NCI-H748 treated with DMSO at 0.1 percent for 48 hours (cell line): ENCODE results near the gene ADGRA3.
"Not testable (repeated sequence)": the region's sequence is repeated elsewhere in the genome, so short reads cannot be mapped to it uniquely, and the experiment has no call there.

Experiments used
- DNase-seq: peaks from one replicate; lab custom pipeline; 2025; lab: John Stamatoyannopoulos, UW

ADGRA3 gene

GRCh38 chr4:22440999-22441398 is 74.9 kb downstream of the ADGRA3 start:
- no peak for DNase-seq

GRCh38 chr4:22439947-22440346 is 75.9 kb downstream of the ADGRA3 start:
- no peak for DNase-seq

- no peak for DNase-seq
Measured at GRCh38 chr4:22435652-22436051, 80.2 kb downstream of the ADGRA3 start.

- no peak for DNase-seq
Measured at GRCh38 chr4:22434895-22435294, 81.0 kb downstream of the ADGRA3 start.

- no peak for DNase-seq
Measured at GRCh38 chr4:22430626-22431025, 85.2 kb downstream of the ADGRA3 start.

- no peak for DNase-seq
Measured at GRCh38 chr4:22428441-22428840, 87.4 kb downstream of the ADGRA3 start.

- DNase-seq: no peak
Measured at GRCh38 chr4:22427675-22428074, 88.2 kb downstream of the ADGRA3 start.

GRCh38 chr4:22420291-22420690 is 95.6 kb downstream of the ADGRA3 start:
- no peak for DNase-seq

- no peak for DNase-seq
Measured at GRCh38 chr4:22417408-22417807, 98.5 kb downstream of the ADGRA3 start.

GRCh38 chr4:22416403-22416802 is 99.5 kb downstream of the ADGRA3 start:
- no peak for DNase-seq

- no peak for DNase-seq
Measured at GRCh38 chr4:22414833-22415232, 101.0 kb downstream of the ADGRA3 start.

GRCh38 chr4:22413471-22413870 is 102.4 kb downstream of the ADGRA3 start:
- no peak for DNase-seq

GRCh38 chr4:22412013-22412412 is 103.9 kb downstream of the ADGRA3 start:
- DNase-seq: no peak

GRCh38 chr4:22410645-22411247 is 105.1 kb downstream of the ADGRA3 start:
- no peak for DNase-seq

GRCh38 chr4:22408474-22408873 is 107.4 kb downstream of the ADGRA3 start:
- DNase-seq: no peak

GRCh38 chr4:22407361-22407760 is 108.5 kb downstream of the ADGRA3 start:
- DNase-seq: no peak

- no peak for DNase-seq
Measured at GRCh38 chr4:22398671-22399070, 117.2 kb downstream of the ADGRA3 start.

- no peak for DNase-seq
Measured at GRCh38 chr4:22391551-22391950, 124.3 kb downstream of the ADGRA3 start.

- peak; percentile 23 for DNase-seq
Measured at GRCh38 chr4:22389240-22389870, 126.5 kb downstream of the ADGRA3 start.

GRCh38 chr4:22385611-22386011 is 130.3 kb downstream of the ADGRA3 start:
- DNase-seq: no peak

GRCh38 chr4:22384154-22384553 is 131.7 kb downstream of the ADGRA3 start:
- DNase-seq: no peak

GRCh38 chr4:22382216-22382615 is 133.7 kb downstream of the ADGRA3 start:
- DNase-seq: not testable (repeated sequence)

- DNase-seq: peak; percentile 7
Measured at GRCh38 chr4:22372986-22373385, 142.9 kb downstream of the ADGRA3 start.
